HepG2 (cell line): ENCODE results near the gene ARMC10. TPM values are rescaled to one million over a fixed set of nuclear protein-coding genes. Genes with fewer than 3 reads are reported as not detected.

ENCODE experiments used
- ARHGAP35 ChIP-seq: sonication (generic); formaldehyde crosslinking; IDR thresholded peaks from 2 replicates; pipeline ENCODE4 v1.9.0; 2022; ENCODE audit warnings: mild to moderate bottlenecking, inconsistent platforms, moderate library complexity, missing genetic modification reagents, borderline replicate concordance
- ATRX ChIP-seq: sonication (generic); formaldehyde crosslinking; IDR thresholded peaks from 2 replicates; pipeline ENCODE4 v1.4.0; 2020; ENCODE audit warnings: missing genetic modification reagents, borderline replicate concordance
- DBP ChIP-seq: sonication (generic); formaldehyde crosslinking; IDR thresholded peaks from 2 replicates; pipeline ENCODE4 v1.4.0; 2020; ENCODE audit warnings: missing genetic modification reagents; ENCODE audit errors: not compliant biosample characterization
- FOXO4 ChIP-seq: sonication (generic); formaldehyde crosslinking; conservative IDR thresholded peaks from 2 replicates; pipeline ENCODE4 v1.8.1; 2023; ENCODE audit warnings: missing genetic modification reagents
- HMGA1 ChIP-seq: sonication (generic); formaldehyde crosslinking; conservative IDR thresholded peaks from 2 replicates; pipeline ENCODE4 v1.4.0; 2020; ENCODE audit warnings: missing genetic modification reagents
- HOMEZ ChIP-seq: IDR thresholded peaks from 2 replicates; pipeline ENCODE4 v1.6.1; 2016; ENCODE audit warnings: low read depth
- IRF9 ChIP-seq: sonication (generic); formaldehyde crosslinking; IDR thresholded peaks from 2 replicates; pipeline ENCODE4 v1.8.0; 2022; ENCODE audit warnings: missing genetic modification reagents, mild to moderate bottlenecking, borderline replicate concordance
- KLF6 ChIP-seq: IDR thresholded peaks from 2 replicates; pipeline ENCODE4 v1.8.0; 2016; ENCODE audit warnings: missing biosample characterization, missing genetic modification reagents
- PHF21A ChIP-seq: sonication (generic); formaldehyde crosslinking; IDR thresholded peaks from 2 replicates; pipeline ENCODE4 v1.5.0; 2020; ENCODE audit warnings: mild to moderate bottlenecking, missing genetic modification reagents
- SKI ChIP-seq: fragments of 450-650 bp; IDR thresholded peaks from one replicate; pipeline ENCODE4 v1.6.1; 2018; ENCODE audit warnings: mild to moderate bottlenecking; ENCODE audit not compliant: partially characterized antibody
- SMYD3 ChIP-seq: sonication (generic); formaldehyde crosslinking; IDR thresholded peaks from 2 replicates; pipeline ENCODE4 v1.8.1; 2023; ENCODE audit warnings: mild to moderate bottlenecking, missing genetic modification reagents
- TBX2 ChIP-seq: sonication (generic); formaldehyde crosslinking; IDR thresholded peaks from 2 replicates; pipeline ENCODE4 v1.5.0; 2020; ENCODE audit warnings: missing genetic modification reagents, mild to moderate bottlenecking, borderline replicate concordance
- TCF7L2 ChIP-seq: IDR thresholded peaks from 2 replicates; pipeline ENCODE4 v1.6.1; 2011; ENCODE audit warnings: mild to moderate bottlenecking, low read depth, low read length, moderate library complexity
- ZBTB3 ChIP-seq: sonication (generic); formaldehyde crosslinking; IDR thresholded peaks from 2 replicates; pipeline ENCODE4 v1.4.0; 2020; ENCODE audit warnings: low read depth, mild to moderate bottlenecking, moderate library complexity, missing genetic modification reagents, borderline replicate concordance
- ZFP82 ChIP-seq: sonication (generic); formaldehyde crosslinking; IDR thresholded peaks from 2 replicates; pipeline ENCODE4 v1.5.1; 2020; ENCODE audit warnings: mild to moderate bottlenecking, missing genetic modification reagents, borderline replicate concordance
- ZMAT3 ChIP-seq: sonication (generic); formaldehyde crosslinking; conservative IDR thresholded peaks from 2 replicates; pipeline ENCODE4 v1.7.0; 2021; ENCODE audit warnings: missing genetic modification reagents
- ZNF235 ChIP-seq: sonication (generic); formaldehyde crosslinking; IDR thresholded peaks from 2 replicates; pipeline ENCODE4 v1.8.1; 2023; ENCODE audit warnings: mild to moderate bottlenecking, missing genetic modification reagents, borderline replicate concordance
- ZNF343 ChIP-seq: sonication (generic); formaldehyde crosslinking; IDR thresholded peaks from 2 replicates; pipeline ENCODE4 v1.4.0; 2020; ENCODE audit warnings: mild to moderate bottlenecking, missing genetic modification reagents
- ZNF704 ChIP-seq: sonication (generic); formaldehyde crosslinking; IDR thresholded peaks from 2 replicates; pipeline ENCODE4 v1.8.1; 2023; ENCODE audit warnings: mild to moderate bottlenecking, inconsistent platforms, moderate library complexity, missing genetic modification reagents, borderline replicate concordance
- ZNF710 ChIP-seq: sonication (generic); formaldehyde crosslinking; IDR thresholded peaks from 2 replicates; pipeline ENCODE4 v1.5.0; 2020; ENCODE audit warnings: mild to moderate bottlenecking, missing genetic modification reagents, borderline replicate concordance
- ZZZ3 ChIP-seq: sonication (generic); formaldehyde crosslinking; IDR thresholded peaks from 2 replicates; pipeline ENCODE4 v1.4.0; 2020; ENCODE audit warnings: missing genetic modification reagents, mild to moderate bottlenecking, borderline replicate concordance
- polyA plus RNA-seq, 8 experiments: library from polyadenylated mRNA; depleted of rRNA in 3 of 8; stranded (reverse) in 7 of 8; unstranded in 1 of 8; fragments of >200 nt; fragmentation: Illumina TruSeq in 4 of 8; extraction: Trizol in 4 of 8; gene quantifications; 2 replicates each; pipeline versions ENCODE4 v1.2.1 to v1.2.3, GENCODE V29; 2011 to 2016; ENCODE audit warnings: low read depth in 4 of 8, missing spikeins in 1 of 8, mixed read lengths in 1 of 8; ENCODE audit not compliant: insufficient read depth in 1 of 8
- total RNA-seq, 5 experiments: library from RNA; depleted of rRNA; stranded (reverse); fragments of >200 nt; fragmentation: Illumina TruSeq; extraction: Trizol; gene quantifications; 2 replicates each; pipeline ENCODE4 v1.2.3, GENCODE V29; 2016; ENCODE audit warnings: low read depth in 1 of 5

ARMC10 gene
- total and polyA plus RNA-seq, 2 of the 13 experiments (the other 11 are each of a cell fraction or from before 2014, with no cell fraction given), result 11.3 to 23.7 TPM

- no peak for TF ChIP-seq ZNF710 (CRISPR knock-in tag)
- TF ChIP-seq ZZZ3, result no peak
- TF ChIP-seq ZNF343 (CRISPR knock-in tag), result no peak
- 0 out of 2 replicates have a peak, but pooled peaks have one; percentile 23 for TF ChIP-seq HOMEZ (CRISPR knock-in tag)
- no peak for TF ChIP-seq ZMAT3
- no peak for TF ChIP-seq ARHGAP35 (CRISPR knock-in tag)
- peak; percentile 63; the same call in 1 of the 2 replicates for TF ChIP-seq TBX2 (CRISPR knock-in tag)
- TF ChIP-seq SKI, result peak; percentile 59
- TF ChIP-seq TCF7L2, result no peak
- TF ChIP-seq ATRX (CRISPR knock-in tag), result no peak
- no peak for TF ChIP-seq HMGA1
- TF ChIP-seq IRF9 (CRISPR knock-in tag), result no peak
- TF ChIP-seq SMYD3, result no peak
- no peak for TF ChIP-seq ZNF704
- peak; percentile 81; the same call in 1 of the 2 replicates for TF ChIP-seq ZBTB3 (CRISPR knock-in tag)
- no peak for TF ChIP-seq DBP
- no peak for TF ChIP-seq KLF6 (CRISPR knock-in tag)
- TF ChIP-seq ZNF235, result no peak
- no peak for TF ChIP-seq ZFP82 (CRISPR knock-in tag)
- TF ChIP-seq FOXO4 (CRISPR knock-in tag), result no peak
- peak; percentile 79 for TF ChIP-seq PHF21A (CRISPR knock-in tag)
Measured at GRCh38 chr7:103106005-103106702, 31.2 kb downstream of the ARMC10 start (continued).
